ENCODE data around the gene PODXL2.

The PODXL2 gene

DNA sequence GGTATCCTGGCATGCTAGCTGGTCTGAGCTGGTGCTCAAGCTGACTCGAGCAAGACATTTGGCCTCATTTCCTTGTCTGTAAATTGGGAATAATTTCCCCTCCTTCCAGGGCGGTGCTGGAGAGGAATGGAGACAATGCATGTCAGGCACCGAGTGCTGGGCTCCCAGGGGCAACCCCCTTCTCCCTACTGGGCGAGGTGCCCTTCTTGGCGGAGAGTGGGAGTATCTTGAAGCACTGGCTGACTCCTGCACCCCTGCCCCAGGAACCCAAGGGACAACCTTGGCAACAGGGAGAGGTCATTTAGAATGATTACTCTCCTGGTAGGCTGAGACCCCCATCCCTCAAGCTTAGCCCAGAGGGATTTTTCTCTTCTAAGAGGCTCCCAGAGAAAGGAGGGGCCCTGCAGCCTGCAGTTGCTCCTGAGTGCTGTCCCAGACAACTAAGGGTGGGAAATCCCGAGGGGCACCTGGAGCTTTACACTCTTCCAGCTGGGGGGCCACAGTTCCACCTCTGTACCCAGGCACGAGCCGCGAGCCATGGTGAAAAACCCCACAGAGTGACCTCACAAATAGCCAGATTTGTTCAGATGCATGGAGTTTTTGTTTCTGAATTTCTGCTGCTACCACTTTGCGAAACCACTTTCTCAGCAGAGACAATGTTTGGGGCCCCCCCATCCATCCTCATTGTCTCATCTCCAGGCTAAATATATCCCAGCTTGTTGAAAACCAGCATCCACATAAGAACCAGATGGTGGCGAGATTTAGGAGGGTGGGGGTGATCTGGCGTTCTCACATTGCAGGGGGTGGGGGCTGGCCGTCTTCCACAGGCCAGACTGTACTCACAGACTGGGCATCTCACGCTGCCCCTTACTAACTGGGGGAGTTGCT, 88.6 kb downstream of the PODXL2 start:
- TF ChIP-seq CTCF (IDR thresholded peaks at IDR 0.05; ENCODE audit: low read depth, low read length), result no peak
- H3K4me3 ChIP-seq (ENCODE audit: low read depth, low read length), result no peak overlapping the region

- H3K4me3 ChIP-seq (ENCODE audit: low read depth, low read length), result no peak overlapping the region
- no peak for TF ChIP-seq CTCF (IDR thresholded peaks at IDR 0.05; ENCODE audit: low read depth, low read length)
Observed at GRCh38 chr3:127718245-127718915, 89.4 kb downstream of the PODXL2 start.

DNA sequence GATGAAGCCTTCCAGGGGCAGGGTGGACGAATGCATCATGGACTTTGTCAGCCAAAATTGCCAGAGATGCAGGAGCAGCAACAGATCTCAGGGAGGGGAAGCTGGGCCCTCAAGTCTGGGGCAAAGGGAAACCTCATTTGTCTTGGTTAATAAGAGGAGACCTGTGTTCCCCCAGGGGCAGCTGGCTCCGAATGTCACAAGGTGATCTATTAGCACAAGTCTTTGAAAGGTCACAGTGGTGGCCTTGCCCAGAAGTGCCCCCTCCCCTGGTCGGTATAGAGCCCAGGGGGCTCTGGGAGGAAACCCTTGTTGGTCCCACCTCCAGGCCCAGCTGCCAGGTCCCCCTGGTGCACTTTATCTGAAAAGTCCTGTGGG, 89.9 kb downstream of the PODXL2 start:
- TF ChIP-seq CTCF (IDR thresholded peaks at IDR 0.05; ENCODE audit: low read depth, low read length), result no peak
- H3K4me3 ChIP-seq (ENCODE audit: low read depth, low read length), result no peak overlapping the region

DNA sequence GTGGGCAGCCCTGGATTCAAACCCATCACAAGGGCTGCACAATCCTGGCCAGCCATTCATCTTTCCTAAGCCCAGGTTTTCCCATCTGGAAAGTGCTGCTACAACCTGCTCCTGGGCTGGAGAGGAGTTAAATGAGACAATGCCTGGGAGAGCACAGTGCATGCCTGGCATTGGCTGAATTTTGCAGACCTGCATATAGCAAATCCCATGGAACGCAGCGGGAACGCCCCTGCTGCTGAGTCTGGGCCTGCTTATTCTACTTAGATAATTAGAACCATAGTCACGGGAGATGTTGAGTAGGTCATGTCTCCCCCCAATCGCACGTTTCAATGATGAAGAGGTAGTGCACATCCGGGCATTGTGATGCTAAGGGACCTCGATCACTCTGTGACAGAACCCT, 90.4 kb downstream of the PODXL2 start:
- no peak overlapping the region for H3K4me3 ChIP-seq (ENCODE audit: low read depth, low read length)
- no peak for TF ChIP-seq CTCF (IDR thresholded peaks at IDR 0.05; ENCODE audit: low read depth, low read length)

GRCh38 chr3:127720161-127720823, 91.3 kb downstream of the PODXL2 start:
- TF ChIP-seq CTCF (IDR thresholded peaks at IDR 0.05; ENCODE audit: low read depth, low read length), result no peak
- H3K4me3 ChIP-seq (ENCODE audit: low read depth, low read length), result no peak overlapping the region

DNA sequence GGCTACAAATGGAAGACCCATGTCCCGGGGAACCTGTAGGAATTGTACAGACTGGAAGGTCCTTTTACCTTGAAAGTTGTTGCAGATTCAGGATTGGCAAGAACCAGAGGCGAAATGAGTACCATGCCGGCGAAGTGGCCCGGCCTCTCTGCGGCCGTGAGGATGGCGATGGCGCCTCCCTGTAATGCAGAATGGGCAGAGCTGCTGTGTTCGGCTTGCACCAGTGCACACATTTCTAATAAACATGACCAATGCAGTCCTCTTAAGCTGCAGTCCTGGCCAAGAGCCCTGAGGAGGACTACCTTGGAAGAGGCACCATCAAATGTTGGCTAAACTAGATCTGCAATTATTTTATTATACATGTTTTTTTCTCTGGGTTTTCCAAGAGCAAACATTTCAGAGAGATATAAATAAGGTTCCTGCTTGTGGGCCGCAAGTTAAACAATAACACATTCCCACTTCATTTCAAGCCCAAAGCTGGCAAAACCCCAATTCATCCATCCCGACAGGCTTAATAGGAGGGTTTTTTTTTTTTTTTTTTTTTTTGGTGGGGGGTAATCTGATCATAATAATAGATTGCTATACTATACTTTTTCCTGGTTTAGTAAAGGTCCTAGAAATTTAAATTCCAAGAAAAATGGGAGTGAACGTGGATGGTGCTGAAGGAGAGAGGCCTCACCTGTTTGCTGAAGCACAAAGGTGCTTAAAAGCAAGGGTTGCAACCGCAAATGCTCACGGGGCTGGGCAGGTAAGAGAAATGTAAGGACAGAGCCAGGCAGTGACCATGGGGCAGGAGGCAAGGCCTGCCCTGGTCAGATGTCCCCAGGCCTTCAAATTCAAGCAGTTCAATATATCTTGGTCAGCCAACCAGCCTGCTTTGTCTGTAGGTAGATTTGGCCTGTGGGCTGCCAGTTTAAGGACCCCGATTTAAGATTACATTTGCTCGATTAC, 92.3 kb downstream of the PODXL2 start:
- TF ChIP-seq CTCF (IDR thresholded peaks at IDR 0.05; ENCODE audit: low read depth, low read length), result no peak
- no peak overlapping the region for H3K4me3 ChIP-seq (ENCODE audit: low read depth, low read length)
